OCI-LY1 (cell line): ENCODE data around the gene ZGRF1.

ENCODE experiments used
- CTCF ChIP-seq: fragments of 200-600 bp; sonication (generic), shearing (Covaris generic); IDR thresholded peaks from 2 replicates; pipeline ENCODE4 v1.5.1; 2017; ENCODE audit warnings: mild to moderate bottlenecking, antibody characterized with exemption, low read length, moderate library complexity, mixed read lengths
- EZH2 ChIP-seq: fragments of 200-600 bp; sonication (generic), shearing (Covaris generic); IDR thresholded peaks from 2 replicates; pipeline ENCODE4 v1.8.0; 2017; ENCODE audit warnings: borderline replicate concordance, mixed run types, mild to moderate bottlenecking, antibody characterized with exemption, low read length, moderate library complexity, mixed read lengths

- TF ChIP-seq CTCF (no peak), EZH2 (no peak)
Measured at GRCh38 chr4:112642526-112642925, 5.8 kb upstream of the ZGRF1 start.
